Measurements from ENCODE around the gene CHIC2.

The CHIC2 gene

DNA sequence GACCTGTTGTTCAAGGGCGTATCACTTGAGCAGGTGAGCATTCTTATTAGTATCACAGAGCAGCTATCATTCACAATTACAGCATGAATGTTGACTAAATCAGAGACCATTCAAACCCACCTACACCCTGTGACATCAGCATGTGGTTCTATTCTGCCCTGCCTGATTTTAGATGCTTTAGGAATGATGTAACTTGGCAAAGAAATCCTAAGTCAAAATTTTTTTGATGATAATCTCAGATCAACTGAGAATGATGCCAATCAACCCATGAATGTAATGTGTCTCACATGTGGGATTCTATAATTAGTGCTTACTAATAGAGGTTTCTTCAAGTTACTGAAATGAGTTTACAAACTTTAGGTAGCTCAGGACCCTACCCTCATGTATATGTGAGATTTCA lies 13.4 kb upstream of the CHIC2 start:
- no peak for TF ChIP-seq GATA2 (IDR thresholded peaks at IDR 0.05; ENCODE audit: low read depth, low read length)

DNA sequence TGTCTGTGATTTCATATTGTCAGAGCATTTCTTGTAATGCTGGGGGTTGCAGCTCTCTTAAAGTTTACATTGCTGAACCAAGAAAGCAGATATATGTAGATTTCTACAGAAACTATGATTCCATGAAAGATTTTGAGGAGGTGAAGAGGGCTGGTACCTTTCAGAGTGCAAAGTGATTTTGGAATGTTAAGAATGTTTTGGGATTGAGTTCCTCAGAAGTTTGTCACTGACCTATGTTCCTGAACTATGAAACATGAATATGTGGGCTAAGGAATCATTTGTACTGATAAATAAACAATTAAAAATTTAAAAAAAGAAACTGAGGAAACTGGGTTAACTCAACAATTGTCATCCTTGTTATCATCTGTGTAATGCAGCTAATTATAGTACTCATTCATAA lies 12.3 kb upstream of the CHIC2 start:
- TF ChIP-seq GATA2 (IDR thresholded peaks at IDR 0.05; ENCODE audit: low read depth, low read length) (no peak), GATA3 (IDR thresholded peaks at IDR 0.05; ENCODE audit: low read depth, low read length) (no peak)

DNA sequence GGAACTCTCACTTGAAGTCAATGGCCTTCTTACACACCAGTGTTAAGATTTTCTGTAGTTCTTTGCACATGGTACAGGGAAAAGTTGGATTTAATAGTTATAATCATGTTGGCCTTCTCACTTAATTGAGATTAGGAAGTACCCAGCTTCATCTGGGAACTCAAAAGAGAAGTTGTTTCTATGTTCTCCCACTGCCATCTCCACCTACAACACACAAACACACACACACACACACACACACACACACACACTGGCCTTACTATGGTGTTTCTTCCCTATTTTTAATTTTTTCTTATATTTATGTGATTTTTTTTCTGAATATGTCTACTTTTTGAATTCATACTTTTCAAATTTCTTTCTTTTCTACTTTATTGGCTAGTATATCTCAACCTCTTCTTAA lies 10.0 kb upstream of the CHIC2 start:
- TF ChIP-seq GATA2 (IDR thresholded peaks at IDR 0.05; ENCODE audit: low read depth, low read length) (no peak), GATA3 (IDR thresholded peaks at IDR 0.05; ENCODE audit: low read depth, low read length) (no peak)

DNA sequence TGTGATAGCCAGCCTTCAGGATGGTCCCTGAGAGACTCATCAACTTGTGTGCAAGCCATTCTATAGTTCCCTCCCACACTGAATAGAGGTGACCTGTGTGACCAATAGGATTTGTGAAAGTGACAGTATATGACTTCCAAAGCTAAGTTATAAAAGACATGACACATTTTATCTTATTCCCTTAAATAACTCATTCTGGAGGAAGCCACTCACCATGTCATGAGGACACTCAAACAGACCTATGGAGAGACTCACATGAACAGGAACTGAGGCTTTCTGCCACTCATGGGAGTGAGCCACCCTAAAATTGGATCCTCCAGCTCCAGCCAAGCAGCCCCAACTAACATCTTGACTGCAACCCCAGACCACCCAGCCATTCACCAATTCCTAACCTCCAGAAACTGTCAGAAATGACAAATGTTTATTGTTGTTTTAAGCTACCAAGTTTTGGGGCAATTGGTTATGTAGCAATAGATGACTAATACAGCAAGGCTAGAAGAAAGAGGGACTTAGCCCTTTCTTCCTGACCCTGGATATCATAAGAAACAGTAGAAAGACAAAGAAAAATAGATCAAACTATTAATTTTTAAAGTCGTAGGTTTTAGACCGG lies 9.0 kb upstream of the CHIC2 start:
- TF ChIP-seq GATA2 (IDR thresholded peaks at IDR 0.05; ENCODE audit: low read depth, low read length) (no peak), GATA3 (IDR thresholded peaks at IDR 0.05; ENCODE audit: low read depth, low read length) (no peak)

DNA sequence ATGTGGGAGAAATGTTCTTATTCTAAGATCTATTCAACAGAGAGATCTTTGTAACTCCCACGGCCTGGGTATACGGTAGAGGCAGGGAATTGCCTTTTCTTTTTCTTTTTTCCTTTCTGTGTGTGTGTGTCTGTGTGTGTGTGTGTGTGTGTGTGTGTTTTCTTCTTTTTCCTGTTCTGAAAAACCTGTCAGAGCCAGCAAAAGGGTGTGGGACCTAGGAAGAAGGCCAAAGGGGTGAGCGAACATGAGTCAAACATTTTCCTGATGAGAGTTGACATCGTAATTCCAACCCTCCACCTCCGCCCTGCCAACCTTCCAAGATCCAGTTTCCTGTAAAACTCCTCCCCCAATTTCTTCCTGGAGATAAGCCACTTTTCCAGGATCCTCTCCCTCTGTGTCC lies 2.8 kb upstream of the CHIC2 start:
- no peak for TF ChIP-seq GATA2 (IDR thresholded peaks at IDR 0.05; ENCODE audit: low read depth, low read length)
- no peak for TF ChIP-seq GATA3 (IDR thresholded peaks at IDR 0.05; ENCODE audit: low read depth, low read length)

DNA sequence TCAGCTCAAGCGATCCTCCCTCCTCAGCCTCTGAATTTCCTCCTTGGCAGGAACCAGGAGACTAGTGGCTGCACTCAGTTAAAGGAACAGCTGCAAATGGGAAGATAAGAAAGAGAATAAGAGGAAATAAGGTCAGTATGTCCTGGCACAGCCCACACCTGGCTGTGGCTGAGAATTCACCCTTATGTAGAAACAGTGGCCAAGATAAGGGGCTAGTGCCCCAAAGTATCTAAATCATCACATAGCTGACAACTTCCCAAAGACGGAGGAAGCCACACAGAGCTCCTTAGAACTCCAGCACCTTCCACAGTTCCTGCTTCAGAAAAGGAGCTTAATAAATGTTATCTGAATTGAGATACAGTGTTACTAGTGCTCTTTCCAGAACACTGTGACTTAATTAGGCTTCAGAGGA lies 2.3 kb upstream of the CHIC2 start:
- TF ChIP-seq GATA3 (IDR thresholded peaks at IDR 0.05; ENCODE audit: low read depth, low read length): no peak
- TF ChIP-seq GATA2 (IDR thresholded peaks at IDR 0.05; ENCODE audit: low read depth, low read length): no peak

DNA sequence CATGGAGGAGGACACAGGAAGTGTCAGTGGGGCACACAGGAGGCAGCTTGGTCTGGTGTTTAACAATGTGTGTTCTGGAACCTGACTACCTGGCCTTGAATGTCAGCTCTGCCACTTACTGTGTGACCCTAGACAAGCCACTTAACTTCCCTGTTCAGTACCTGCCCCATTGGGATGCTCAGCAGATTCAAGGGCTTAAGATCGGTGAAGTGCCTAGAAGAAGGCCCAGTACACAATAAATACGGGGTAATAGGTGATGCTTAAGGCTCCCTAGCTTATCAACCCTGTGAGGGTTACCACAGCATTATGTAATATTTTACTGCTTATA lies 1.6 kb upstream of the CHIC2 start:
- no peak for TF ChIP-seq GATA3 (IDR thresholded peaks at IDR 0.05; ENCODE audit: low read depth, low read length)
- TF ChIP-seq GATA2 (IDR thresholded peaks at IDR 0.05; ENCODE audit: low read depth, low read length): no peak

DNA sequence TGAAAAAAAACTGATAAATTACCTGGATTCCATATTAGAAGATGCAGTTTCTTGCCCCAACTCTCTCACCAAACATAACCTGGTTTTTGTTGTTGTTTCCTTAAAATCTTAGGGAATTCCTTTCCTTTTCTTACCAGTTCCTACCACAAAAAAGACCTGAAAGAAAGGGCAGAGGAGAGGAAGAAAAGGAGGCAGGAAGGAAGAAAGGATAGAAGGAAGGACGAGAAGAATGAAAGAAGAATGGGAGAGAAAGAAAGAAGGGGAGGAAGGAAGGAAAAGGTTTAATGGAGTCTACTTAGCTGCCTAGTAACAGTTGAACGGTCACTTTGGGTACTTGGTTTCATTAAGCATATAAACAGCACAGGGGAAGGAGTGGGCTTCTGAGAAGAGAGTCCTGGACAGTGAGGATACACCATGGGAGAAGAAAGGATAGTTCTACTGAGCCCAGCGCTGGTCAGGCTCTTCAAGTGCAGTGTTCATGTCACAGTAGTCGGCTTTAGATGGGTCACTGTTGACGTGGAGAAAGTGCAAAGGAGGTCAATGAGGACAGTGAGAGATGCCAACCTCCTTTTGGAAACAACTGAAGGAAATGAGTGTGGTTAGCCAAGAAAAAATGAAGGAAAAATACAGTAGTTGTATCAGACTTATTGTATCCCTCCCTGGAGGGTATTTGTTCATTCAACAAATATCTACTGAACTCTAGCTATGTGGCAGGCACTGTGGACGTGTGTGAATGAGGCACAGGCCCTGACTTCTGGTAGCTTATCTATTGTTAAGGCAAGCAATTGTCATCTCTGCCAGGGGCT lies 1.1 kb upstream of the CHIC2 start:
- no peak for TF ChIP-seq GATA3 (IDR thresholded peaks at IDR 0.05; ENCODE audit: low read depth, low read length)
- TF ChIP-seq GATA2 (IDR thresholded peaks at IDR 0.05; ENCODE audit: low read depth, low read length): no peak

DNA sequence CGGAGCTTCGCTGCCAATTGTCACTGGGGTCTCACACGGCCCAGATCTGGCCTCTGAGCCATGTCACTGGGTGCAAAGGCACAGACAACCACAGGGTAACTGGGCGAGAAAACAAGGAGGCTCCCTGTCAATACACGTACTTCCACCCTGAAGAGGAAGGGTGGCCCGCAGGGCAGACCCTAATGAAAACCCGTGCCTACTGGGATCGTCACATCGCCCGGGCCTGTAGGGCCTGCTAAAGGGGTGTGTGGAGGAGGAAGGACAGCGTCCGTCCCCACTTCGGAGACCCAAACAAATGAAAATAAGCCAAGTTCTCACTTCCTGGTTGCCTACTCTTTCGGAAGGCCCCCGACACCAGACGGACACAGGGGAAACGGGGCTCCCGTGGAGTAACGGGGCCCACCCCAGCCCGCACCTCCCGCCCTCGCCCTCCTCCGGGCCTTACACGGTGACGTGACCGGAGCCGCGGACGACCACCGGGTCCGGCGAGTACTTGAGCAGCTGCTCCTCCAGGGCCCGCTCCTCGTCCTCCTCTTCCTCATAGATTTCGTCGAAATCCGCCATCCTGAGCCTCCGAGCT lies 578 bp downstream of the CHIC2 start:
- TF ChIP-seq GATA3 (IDR thresholded peaks at IDR 0.05; ENCODE audit: low read depth, low read length) (no peak), GATA2 (IDR thresholded peaks at IDR 0.05; ENCODE audit: low read depth, low read length) (no peak)

DNA sequence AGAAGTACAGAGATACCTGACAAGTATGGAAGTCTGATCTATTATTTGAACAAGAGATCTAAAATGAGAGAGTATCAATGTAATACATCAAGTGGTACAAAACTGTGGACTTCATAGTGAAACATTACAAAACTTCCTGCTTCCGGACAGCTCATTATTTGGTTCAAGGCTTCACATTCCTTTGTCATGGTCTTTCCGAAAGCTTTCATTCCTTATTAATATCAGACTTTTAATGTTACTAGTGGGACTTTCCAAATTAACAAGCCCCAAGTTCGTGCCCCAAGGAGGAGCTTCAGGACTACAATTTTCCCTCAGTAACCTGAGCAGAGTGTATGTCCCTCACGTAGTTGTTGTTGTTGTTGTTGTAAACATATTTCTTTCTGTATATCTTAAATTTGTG lies 1.2 kb downstream of the CHIC2 start:
- TF ChIP-seq GATA2 (IDR thresholded peaks at IDR 0.05; ENCODE audit: low read depth, low read length) (no peak), GATA3 (IDR thresholded peaks at IDR 0.05; ENCODE audit: low read depth, low read length) (no peak)

DNA sequence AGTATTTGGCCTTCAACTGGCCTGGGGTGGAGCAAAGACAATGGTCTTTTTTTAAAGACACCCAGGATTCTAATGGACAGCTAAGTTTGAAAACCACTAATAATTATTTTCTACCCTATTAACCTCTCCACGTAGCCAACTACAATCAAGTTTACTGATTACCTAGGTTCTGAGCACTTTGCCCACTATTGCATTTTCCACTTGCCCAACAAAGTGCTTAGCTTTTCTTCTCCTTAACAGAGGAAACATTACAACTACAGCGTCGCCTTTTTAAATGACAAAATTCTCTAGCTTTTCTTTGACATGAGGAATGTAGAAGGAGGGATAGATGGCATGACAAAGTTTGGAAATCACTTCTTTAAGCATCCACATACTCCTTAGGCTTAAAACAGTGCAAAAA lies 2.0 kb downstream of the CHIC2 start:
- TF ChIP-seq GATA2 (IDR thresholded peaks at IDR 0.05; ENCODE audit: low read depth, low read length) (no peak), GATA3 (IDR thresholded peaks at IDR 0.05; ENCODE audit: low read depth, low read length) (no peak)

DNA sequence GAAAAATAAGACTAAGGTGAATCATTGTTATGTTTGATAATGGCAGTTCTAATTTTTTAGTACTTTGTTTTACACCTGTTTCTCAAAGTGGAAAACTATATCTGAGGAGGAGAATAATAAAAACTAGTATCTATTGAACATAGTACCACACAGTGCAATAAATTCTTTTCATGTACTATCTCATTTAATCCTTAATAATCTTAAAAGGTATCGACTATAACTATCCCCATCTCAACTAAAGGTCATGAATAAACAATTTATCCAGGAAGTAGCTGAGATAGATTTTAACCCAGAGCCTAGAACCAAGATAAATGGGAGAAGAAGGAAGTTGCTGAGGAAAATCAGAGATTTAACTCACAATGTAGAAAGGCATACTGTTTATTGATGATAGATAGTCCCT lies 2.5 kb downstream of the CHIC2 start:
- TF ChIP-seq GATA3 (IDR thresholded peaks at IDR 0.05; ENCODE audit: low read depth, low read length) (no peak), GATA2 (IDR thresholded peaks at IDR 0.05; ENCODE audit: low read depth, low read length) (no peak)

DNA sequence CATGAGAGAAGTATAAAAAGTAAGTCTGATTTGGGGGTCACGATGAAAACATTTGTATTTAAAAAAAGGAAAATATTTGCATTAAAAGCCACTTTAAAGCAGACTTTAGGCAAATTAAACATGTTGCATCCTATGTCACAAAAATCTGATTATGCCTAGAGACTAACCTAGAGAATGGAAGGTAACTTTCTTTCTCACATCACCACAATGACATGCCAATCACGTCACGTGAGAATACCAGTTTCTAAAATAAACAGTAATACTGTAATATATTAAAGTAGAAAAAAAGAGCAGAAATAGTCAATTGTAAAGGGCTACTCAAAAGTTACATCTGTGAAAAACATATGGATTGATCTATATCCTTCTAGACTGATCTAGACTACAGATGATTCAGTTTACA lies 3.3 kb downstream of the CHIC2 start:
- TF ChIP-seq GATA2 (IDR thresholded peaks at IDR 0.05; ENCODE audit: low read depth, low read length) (no peak), GATA3 (IDR thresholded peaks at IDR 0.05; ENCODE audit: low read depth, low read length) (no peak)

DNA sequence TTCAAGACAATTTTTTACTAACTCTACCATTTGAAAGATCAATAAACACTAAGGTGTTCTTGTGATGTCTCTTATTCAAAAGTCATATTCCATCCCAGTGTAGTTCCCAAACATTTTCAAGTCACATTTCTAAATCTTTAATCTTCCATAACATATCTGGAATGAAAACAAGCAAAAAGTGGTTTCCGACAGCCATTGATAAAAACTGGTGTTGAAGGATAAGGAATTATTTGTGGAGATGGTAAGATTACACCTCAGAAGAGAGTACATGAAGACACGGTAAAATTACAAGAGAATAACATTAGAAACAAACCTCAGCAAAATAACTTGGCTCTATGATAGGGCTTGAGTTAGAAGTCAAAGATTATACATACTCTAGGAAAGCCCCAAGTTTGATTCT lies 4.3 kb downstream of the CHIC2 start:
- TF ChIP-seq GATA3 (IDR thresholded peaks at IDR 0.05; ENCODE audit: low read depth, low read length): no peak
- no peak for TF ChIP-seq GATA2 (IDR thresholded peaks at IDR 0.05; ENCODE audit: low read depth, low read length)

DNA sequence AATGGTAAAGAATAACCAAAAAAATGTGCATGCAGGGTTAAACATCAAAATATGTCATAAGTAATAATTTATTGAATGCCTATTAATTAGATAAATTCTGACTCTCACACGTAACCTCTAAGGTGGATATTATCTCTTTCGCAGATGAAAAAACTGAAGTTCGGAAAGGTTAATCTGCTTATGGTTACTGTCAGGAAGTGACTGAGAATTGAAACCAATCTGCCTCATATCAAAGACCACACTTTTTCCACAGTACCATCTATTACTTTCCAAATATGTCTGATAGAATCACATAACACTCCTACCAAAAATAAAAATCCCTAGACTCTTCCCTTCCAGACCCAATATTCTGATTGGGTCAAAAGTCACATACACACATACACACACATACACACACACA lies 6.2 kb downstream of the CHIC2 start:
- TF ChIP-seq GATA3 (IDR thresholded peaks at IDR 0.05; ENCODE audit: low read depth, low read length) (no peak), GATA2 (IDR thresholded peaks at IDR 0.05; ENCODE audit: low read depth, low read length) (no peak)

Data from SH-SY5Y (cell line).